K562 (cell line): ENCODE results near the gene IGF1R. TPM values are rescaled to one million over a fixed set of nuclear protein-coding genes. Genes with fewer than 3 reads are reported as not detected.
A peak's percentile ranks its signal among the peaks of the same experiment; 100 is the strongest.

Experiments
- CEBPZ ChIP-seq: fragments of 150-350 bp; IDR thresholded peaks from 2 replicates; pipeline ENCODE4 v1.6.1; 2014; ENCODE audit warnings: low read depth, mild to moderate bottlenecking, low read length, borderline replicate concordance
- CREM ChIP-seq: IDR thresholded peaks from 2 replicates; pipeline ENCODE4 v1.6.1; 2014; ENCODE audit warnings: antibody characterized with exemption, low read depth
- E2F6 ChIP-seq, 2 experiments: IDR thresholded peaks; 2 replicates each; pipeline ENCODE4 v1.6.1; 2011; ENCODE audit warnings: borderline replicate concordance in 1 of 2, control low read depth in 1 of 2, low read depth in 1 of 2, low read length in 1 of 2, mild to moderate bottlenecking in 1 of 2, mixed read lengths in 1 of 2, moderate library complexity in 1 of 2; ENCODE audit not compliant: insufficient read depth in 1 of 2, insufficient read length in 1 of 2, poor library complexity in 1 of 2, severe bottlenecking in 1 of 2; ENCODE audit errors: extremely low read depth in 1 of 2
- HDAC1 ChIP-seq, 2 experiments: fragments of 450-650 bp; IDR thresholded peaks; 2 replicates each; pipeline ENCODE4 v1.6.1; 2016 to 2017; ENCODE audit warnings: inconsistent platforms in 1 of 2, mild to moderate bottlenecking in 1 of 2, moderate library complexity in 1 of 2
- HINFP ChIP-seq: fragments of 450-650 bp; conservative IDR thresholded peaks from 2 replicates; pipeline ENCODE4 v1.6.1; 2016; ENCODE audit warnings: missing genetic modification characterization, low read depth, mild to moderate bottlenecking, control low read depth, missing compliant biosample characterization
- KDM1A ChIP-seq, 2 experiments: fragments of 450-650 bp; IDR thresholded peaks; 2 replicates each; pipeline ENCODE4 v1.6.1; 2016; ENCODE audit warnings: mild to moderate bottlenecking in 2 of 2
- LEF1 ChIP-seq: fragments of 450-650 bp; IDR thresholded peaks from 2 replicates; pipeline ENCODE4 v1.6.1; 2016; ENCODE audit warnings: mild to moderate bottlenecking
- NCOA2 ChIP-seq, 2 experiments: fragments of 450-650 bp; IDR thresholded peaks; 2 replicates each; pipeline ENCODE4 v1.6.1; 2018; ENCODE audit warnings: mild to moderate bottlenecking in 2 of 2, moderate library complexity in 1 of 2; ENCODE audit not compliant: partially characterized antibody in 2 of 2
- NR2F6 ChIP-seq: fragments of 450-650 bp; formaldehyde crosslinking; IDR thresholded peaks from 2 replicates; pipeline ENCODE4 v1.4.0; 2020; ENCODE audit warnings: mild to moderate bottlenecking
- RCOR1 ChIP-seq, 2 experiments: IDR thresholded peaks; 2 replicates each; pipeline ENCODE4 v1.6.1; 2012; ENCODE audit warnings: low read depth in 2 of 2, low read length in 2 of 2, borderline replicate concordance in 1 of 2, improper control_type of control experiment in 1 of 2
- TRIM24 ChIP-seq, 2 experiments: fragments of 450-650 bp; IDR thresholded peaks; 2 replicates each; pipeline ENCODE4 v1.6.1; 2016
- ZKSCAN8 ChIP-seq: fragments of 200-800 bp; sonication (Bioruptor generic); IDR thresholded peaks from 2 replicates; pipeline ENCODE4 v1.6.1; 2016; ENCODE audit warnings: missing genetic modification characterization, missing compliant biosample characterization
- ZNF12 ChIP-seq: sonication (generic); formaldehyde crosslinking; IDR thresholded peaks from 2 replicates; pipeline ENCODE4 v1.4.0; 2020; ENCODE audit warnings: mild to moderate bottlenecking, missing genetic modification reagents
- ZNF282 ChIP-seq: sonication (generic); formaldehyde crosslinking; IDR thresholded peaks from 2 replicates; pipeline ENCODE4 v1.8.1; 2023; ENCODE audit warnings: missing genetic modification reagents
- ZNF445 ChIP-seq: fragments of 250-450 bp; sonication (Bioruptor Pico); IDR thresholded peaks from 2 replicates; pipeline ENCODE4 v1.4.0; 2020; ENCODE audit warnings: low read depth, mild to moderate bottlenecking, moderate library complexity
- ZNF583 ChIP-seq: fragments of 250-450 bp; sonication (Bioruptor Pico); IDR thresholded peaks from 2 replicates; pipeline ENCODE4 v1.4.0; 2020
- ZNF785 ChIP-seq: fragments of 250-450 bp; sonication (Bioruptor Pico); IDR thresholded peaks from 2 replicates; pipeline ENCODE4 v1.4.0; 2020; ENCODE audit warnings: mild to moderate bottlenecking
- polyA plus RNA-seq, 8 experiments: library from polyadenylated mRNA; depleted of rRNA in 4 of 8; stranded (reverse) in 5 of 8; unstranded in 3 of 8; fragments of >200 nt; fragmentation: Nextera tagmentation in 2 of 8; fragmentation: Illumina TruSeq in 1 of 8; extraction: Ambion mirVana in 2 of 8; extraction: Trizol in 1 of 8; gene quantifications; 2 replicates each; pipeline versions ENCODE4 v1.2.1 to v1.2.3, GENCODE V29; 2011 to 2014; ENCODE audit warnings: inconsistent platforms in 1 of 8, missing spikeins in 1 of 8
- total RNA-seq, 7 experiments: library from RNA; depleted of rRNA in 6 of 7; stranded (reverse); fragments of >200 nt in 6 of 7; fragmentation: Illumina TruSeq in 2 of 7; extraction: Trizol in 2 of 7; gene quantifications; 2 replicates each; pipeline versions ENCODE4 v1.2.1 to v1.2.3, GENCODE V29; 2011 to 2021; ENCODE audit warnings: low replicate concordance in 1 of 7
- TF ChIP-seq, protein P1 (sequence below): fragments of 450-650 bp; IDR thresholded peaks from 2 replicates; pipeline ENCODE4 v1.6.1; 2018; ENCODE audit warnings: mild to moderate bottlenecking, low read depth; ENCODE audit not compliant: partially characterized antibody

Gene IGF1R
- total and polyA plus RNA-seq, 9 of the 15 experiments (the other 6 are each of a cell fraction or from before 2014, with no cell fraction given), result 0.35 to 8.0 (median 1.6) TPM

GRCh38 chr15:98896802-98897732, 248.7 kb downstream of the IGF1R start (continued):
- no peak for TF ChIP-seq E2F6 (IDR thresholded peaks at IDR 0.05; ENCODE audit: borderline replicate concordance in 1 of 2, extremely low read depth in 1 of 2, insufficient read depth in 1 of 2, insufficient read length in 1 of 2, low read depth in 1 of 2, low read length in 1 of 2, poor library complexity in 1 of 2, severe bottlenecking in 1 of 2)
- TF ChIP-seq ZNF282 (CRISPR knock-in tag), result no peak
- TF ChIP-seq TRIM24 (IDR thresholded peaks at IDR 0.05), result peak in 1 of 2 experiments; percentile 51; a peak in 1 of 4 replicates
- no peak for TF ChIP-seq HINFP (tag)
- no peak for TF ChIP-seq NR2F6
- TF ChIP-seq, protein P1, sequence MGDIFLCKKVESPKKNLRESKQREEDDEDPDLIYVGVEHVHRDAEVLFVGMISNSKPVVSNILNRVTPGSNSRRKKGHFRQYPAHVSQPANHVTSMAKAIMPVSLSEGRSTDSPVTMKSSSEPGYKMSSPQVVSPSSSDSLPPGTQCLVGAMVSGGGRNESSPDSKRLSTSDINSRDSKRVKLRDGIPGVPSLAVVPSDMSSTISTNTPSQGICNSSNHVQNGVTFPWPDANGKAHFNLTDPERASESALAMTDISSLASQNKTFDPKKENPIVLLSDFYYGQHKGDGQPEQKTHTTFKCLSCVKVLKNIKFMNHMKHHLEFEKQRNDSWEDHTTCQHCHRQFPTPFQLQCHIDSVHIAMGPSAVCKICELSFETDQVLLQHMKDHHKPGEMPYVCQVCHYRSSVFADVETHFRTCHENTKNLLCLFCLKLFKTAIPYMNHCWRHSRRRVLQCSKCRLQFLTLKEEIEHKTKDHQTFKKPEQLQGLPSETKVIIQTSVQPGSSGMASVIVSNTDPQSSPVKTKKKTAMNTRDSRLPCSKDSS, result no peak
- no peak for TF ChIP-seq ZNF583 (CRISPR knock-in tag)
- TF ChIP-seq CEBPZ, result no peak
- peak; percentile 75 to 87; a peak in 3 of 4 replicates for TF ChIP-seq KDM1A (IDR thresholded peaks at IDR 0.05)
- TF ChIP-seq ZNF12, result no peak
- no peak for TF ChIP-seq ZNF785 (CRISPR knock-in tag)
- peak; percentile 89 for TF ChIP-seq CREM
- TF ChIP-seq HDAC1 (IDR thresholded peaks at IDR 0.05), result 0 out of 4 replicates have a peak, but pooled peaks of 1 of the 2 experiments have one; percentile 24
- TF ChIP-seq ZKSCAN8 (CRISPR knock-in tag), result peak; percentile 32; the same call in 1 of the 2 replicates
- no peak for TF ChIP-seq LEF1
- no peak for TF ChIP-seq NCOA2 (IDR thresholded peaks at IDR 0.05; ENCODE audit: partially characterized antibody in 2 of 2)
- peak in 1 of 2 experiments; percentile 11; a peak in 1 of 4 replicates for TF ChIP-seq RCOR1 (IDR thresholded peaks at IDR 0.05; ENCODE audit: borderline replicate concordance in 1 of 2, low read depth in 2 of 2, low read length in 2 of 2)
- TF ChIP-seq ZNF445, result no peak
